HepG2 (cell line): Measurements from ENCODE around the gene STAT6. TPM values are rescaled to one million over a fixed set of nuclear protein-coding genes. Genes with fewer than 3 reads are reported as not detected.
A peak's percentile ranks its signal among the peaks of the same experiment; 100 is the strongest.

Source experiments
- GFI1 ChIP-seq: sonication (generic); formaldehyde crosslinking; IDR thresholded peaks from 2 replicates; pipeline ENCODE4 v1.5.0; 2020; ENCODE audit warnings: missing genetic modification reagents, mild to moderate bottlenecking, borderline replicate concordance
- HDAC2 ChIP-seq: sonication (generic); formaldehyde crosslinking; IDR thresholded peaks from 2 replicates; pipeline ENCODE4 v1.4.0; 2020; ENCODE audit warnings: missing genetic modification reagents
- ISL2 ChIP-seq: sonication (generic); formaldehyde crosslinking; IDR thresholded peaks from 2 replicates; pipeline ENCODE4 v1.5.0; 2020; ENCODE audit warnings: missing genetic modification reagents
- MAZ ChIP-seq, 2 experiments: sonication (generic) in 1 of 2; formaldehyde crosslinking in 1 of 2; IDR thresholded peaks; 2 replicates each; pipeline versions ENCODE4 v1.5.0 to v1.6.1; 2012 to 2020; ENCODE audit warnings: low read depth in 2 of 2, mild to moderate bottlenecking in 2 of 2, borderline replicate concordance in 1 of 2, improper control_type of control experiment in 1 of 2, low read length in 1 of 2, missing genetic modification reagents in 1 of 2, moderate library complexity in 1 of 2
- MED1 ChIP-seq: sonication (generic); formaldehyde crosslinking; IDR thresholded peaks from 2 replicates; pipeline ENCODE4 v1.4.0; 2020; ENCODE audit warnings: missing genetic modification reagents
- MIER3 ChIP-seq: IDR thresholded peaks from 2 replicates; pipeline ENCODE4 v1.6.1; 2016; ENCODE audit warnings: missing compliant biosample characterization, borderline replicate concordance
- PAX8 ChIP-seq: sonication (generic); formaldehyde crosslinking; IDR thresholded peaks from 2 replicates; pipeline ENCODE4 v1.8.0; 2022; ENCODE audit warnings: mild to moderate bottlenecking, missing genetic modification reagents, borderline replicate concordance
- SP5 ChIP-seq: IDR thresholded peaks from 2 replicates; pipeline ENCODE4 v1.6.1; 2016; ENCODE audit warnings: low read depth, borderline replicate concordance
- ZNF670 ChIP-seq: sonication (generic); formaldehyde crosslinking; IDR thresholded peaks from 2 replicates; pipeline ENCODE4 v1.8.0; 2022; ENCODE audit warnings: mild to moderate bottlenecking, missing genetic modification reagents, borderline replicate concordance
- ZNF788 ChIP-seq: sonication (generic); formaldehyde crosslinking; IDR thresholded peaks from 2 replicates; pipeline ENCODE4 v1.5.0; 2020; ENCODE audit warnings: mild to moderate bottlenecking, missing genetic modification reagents, borderline replicate concordance
- ZNF879 ChIP-seq: sonication (generic); formaldehyde crosslinking; IDR thresholded peaks from 2 replicates; pipeline ENCODE4 v1.8.1; 2023; ENCODE audit warnings: missing genetic modification reagents
- polyA plus RNA-seq, 8 experiments: library from polyadenylated mRNA; depleted of rRNA in 3 of 8; stranded (reverse) in 7 of 8; unstranded in 1 of 8; fragments of >200 nt; fragmentation: Illumina TruSeq in 4 of 8; extraction: Trizol in 4 of 8; gene quantifications; 2 replicates each; pipeline versions ENCODE4 v1.2.1 to v1.2.3, GENCODE V29; 2011 to 2016; ENCODE audit warnings: low read depth in 4 of 8, missing spikeins in 1 of 8, mixed read lengths in 1 of 8; ENCODE audit not compliant: insufficient read depth in 1 of 8
- total RNA-seq, 5 experiments: library from RNA; depleted of rRNA; stranded (reverse); fragments of >200 nt; fragmentation: Illumina TruSeq; extraction: Trizol; gene quantifications; 2 replicates each; pipeline ENCODE4 v1.2.3, GENCODE V29; 2016; ENCODE audit warnings: low read depth in 1 of 5
- TF ChIP-seq, protein P1 (sequence below): IDR thresholded peaks from 2 replicates; pipeline ENCODE4 v1.6.1; 2016; ENCODE audit warnings: low read depth, missing genetic modification reagents, missing compliant biosample characterization
- TF ChIP-seq, protein P2 (sequence below): IDR thresholded peaks from 2 replicates; pipeline ENCODE4 v1.6.1; 2018; ENCODE audit warnings: missing genetic modification reagents, mild to moderate bottlenecking, missing compliant biosample characterization
- TF ChIP-seq, protein P3 (sequence below): sonication (generic); formaldehyde crosslinking; IDR thresholded peaks from 2 replicates; pipeline ENCODE4 v1.5.1; 2020; ENCODE audit warnings: mild to moderate bottlenecking, missing genetic modification reagents, moderate library complexity

The STAT6 gene
- total and polyA plus RNA-seq, 2 of the 13 experiments (the other 11 are each of a cell fraction or from before 2014, with no cell fraction given), result 28.0 to 62.2 TPM

- no peak for TF ChIP-seq MAZ (IDR thresholded peaks at IDR 0.05; ENCODE audit: borderline replicate concordance, low read depth, low read length)
- peak; percentile 49; the same call in 1 of the 2 replicates for TF ChIP-seq MAZ (CRISPR knock-in tag; IDR thresholded peaks at IDR 0.05; ENCODE audit: low read depth)
- TF ChIP-seq ZNF879 (CRISPR knock-in tag), result no peak
- 0 out of 2 replicates have a peak, but pooled peaks have one; percentile 67 for TF ChIP-seq ZNF788 (CRISPR knock-in tag)
- no peak for TF ChIP-seq PAX8 (CRISPR knock-in tag)
- TF ChIP-seq, protein P1, sequence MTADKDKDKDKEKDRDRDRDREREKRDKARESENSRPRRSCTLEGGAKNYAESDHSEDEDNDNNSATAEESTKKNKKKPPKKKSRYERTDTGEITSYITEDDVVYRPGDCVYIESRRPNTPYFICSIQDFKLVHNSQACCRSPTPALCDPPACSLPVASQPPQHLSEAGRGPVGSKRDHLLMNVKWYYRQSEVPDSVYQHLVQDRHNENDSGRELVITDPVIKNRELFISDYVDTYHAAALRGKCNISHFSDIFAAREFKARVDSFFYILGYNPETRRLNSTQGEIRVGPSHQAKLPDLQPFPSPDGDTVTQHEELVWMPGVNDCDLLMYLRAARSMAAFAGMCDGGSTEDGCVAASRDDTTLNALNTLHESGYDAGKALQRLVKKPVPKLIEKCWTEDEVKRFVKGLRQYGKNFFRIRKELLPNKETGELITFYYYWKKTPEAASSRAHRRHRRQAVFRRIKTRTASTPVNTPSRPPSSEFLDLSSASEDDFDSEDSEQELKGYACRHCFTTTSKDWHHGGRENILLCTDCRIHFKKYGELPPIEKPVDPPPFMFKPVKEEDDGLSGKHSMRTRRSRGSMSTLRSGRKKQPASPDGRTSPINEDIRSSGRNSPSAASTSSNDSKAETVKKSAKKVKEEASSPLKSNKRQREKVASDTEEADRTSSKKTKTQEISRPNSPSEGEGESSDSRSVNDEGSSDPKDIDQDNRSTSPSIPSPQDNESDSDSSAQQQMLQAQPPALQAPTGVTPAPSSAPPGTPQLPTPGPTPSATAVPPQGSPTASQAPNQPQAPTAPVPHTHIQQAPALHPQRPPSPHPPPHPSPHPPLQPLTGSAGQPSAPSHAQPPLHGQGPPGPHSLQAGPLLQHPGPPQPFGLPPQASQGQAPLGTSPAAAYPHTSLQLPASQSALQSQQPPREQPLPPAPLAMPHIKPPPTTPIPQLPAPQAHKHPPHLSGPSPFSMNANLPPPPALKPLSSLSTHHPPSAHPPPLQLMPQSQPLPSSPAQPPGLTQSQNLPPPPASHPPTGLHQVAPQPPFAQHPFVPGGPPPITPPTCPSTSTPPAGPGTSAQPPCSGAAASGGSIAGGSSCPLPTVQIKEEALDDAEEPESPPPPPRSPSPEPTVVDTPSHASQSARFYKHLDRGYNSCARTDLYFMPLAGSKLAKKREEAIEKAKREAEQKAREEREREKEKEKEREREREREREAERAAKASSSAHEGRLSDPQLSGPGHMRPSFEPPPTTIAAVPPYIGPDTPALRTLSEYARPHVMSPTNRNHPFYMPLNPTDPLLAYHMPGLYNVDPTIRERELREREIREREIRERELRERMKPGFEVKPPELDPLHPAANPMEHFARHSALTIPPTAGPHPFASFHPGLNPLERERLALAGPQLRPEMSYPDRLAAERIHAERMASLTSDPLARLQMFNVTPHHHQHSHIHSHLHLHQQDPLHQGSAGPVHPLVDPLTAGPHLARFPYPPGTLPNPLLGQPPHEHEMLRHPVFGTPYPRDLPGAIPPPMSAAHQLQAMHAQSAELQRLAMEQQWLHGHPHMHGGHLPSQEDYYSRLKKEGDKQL (CRISPR knock-in tag), result peak; percentile 73
- TF ChIP-seq SP5 (CRISPR knock-in tag), result peak; percentile 46; the same call in 1 of the 2 replicates
- TF ChIP-seq, protein P2, sequence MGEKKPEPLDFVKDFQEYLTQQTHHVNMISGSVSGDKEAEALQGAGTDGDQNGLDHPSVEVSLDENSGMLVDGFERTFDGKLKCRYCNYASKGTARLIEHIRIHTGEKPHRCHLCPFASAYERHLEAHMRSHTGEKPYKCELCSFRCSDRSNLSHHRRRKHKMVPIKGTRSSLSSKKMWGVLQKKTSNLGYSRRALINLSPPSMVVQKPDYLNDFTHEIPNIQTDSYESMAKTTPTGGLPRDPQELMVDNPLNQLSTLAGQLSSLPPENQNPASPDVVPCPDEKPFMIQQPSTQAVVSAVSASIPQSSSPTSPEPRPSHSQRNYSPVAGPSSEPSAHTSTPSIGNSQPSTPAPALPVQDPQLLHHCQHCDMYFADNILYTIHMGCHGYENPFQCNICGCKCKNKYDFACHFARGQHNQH (CRISPR knock-in tag), result peak; percentile 60; the same call in 1 of the 2 replicates
- TF ChIP-seq HDAC2, result peak; percentile 82
- TF ChIP-seq, protein P3, sequence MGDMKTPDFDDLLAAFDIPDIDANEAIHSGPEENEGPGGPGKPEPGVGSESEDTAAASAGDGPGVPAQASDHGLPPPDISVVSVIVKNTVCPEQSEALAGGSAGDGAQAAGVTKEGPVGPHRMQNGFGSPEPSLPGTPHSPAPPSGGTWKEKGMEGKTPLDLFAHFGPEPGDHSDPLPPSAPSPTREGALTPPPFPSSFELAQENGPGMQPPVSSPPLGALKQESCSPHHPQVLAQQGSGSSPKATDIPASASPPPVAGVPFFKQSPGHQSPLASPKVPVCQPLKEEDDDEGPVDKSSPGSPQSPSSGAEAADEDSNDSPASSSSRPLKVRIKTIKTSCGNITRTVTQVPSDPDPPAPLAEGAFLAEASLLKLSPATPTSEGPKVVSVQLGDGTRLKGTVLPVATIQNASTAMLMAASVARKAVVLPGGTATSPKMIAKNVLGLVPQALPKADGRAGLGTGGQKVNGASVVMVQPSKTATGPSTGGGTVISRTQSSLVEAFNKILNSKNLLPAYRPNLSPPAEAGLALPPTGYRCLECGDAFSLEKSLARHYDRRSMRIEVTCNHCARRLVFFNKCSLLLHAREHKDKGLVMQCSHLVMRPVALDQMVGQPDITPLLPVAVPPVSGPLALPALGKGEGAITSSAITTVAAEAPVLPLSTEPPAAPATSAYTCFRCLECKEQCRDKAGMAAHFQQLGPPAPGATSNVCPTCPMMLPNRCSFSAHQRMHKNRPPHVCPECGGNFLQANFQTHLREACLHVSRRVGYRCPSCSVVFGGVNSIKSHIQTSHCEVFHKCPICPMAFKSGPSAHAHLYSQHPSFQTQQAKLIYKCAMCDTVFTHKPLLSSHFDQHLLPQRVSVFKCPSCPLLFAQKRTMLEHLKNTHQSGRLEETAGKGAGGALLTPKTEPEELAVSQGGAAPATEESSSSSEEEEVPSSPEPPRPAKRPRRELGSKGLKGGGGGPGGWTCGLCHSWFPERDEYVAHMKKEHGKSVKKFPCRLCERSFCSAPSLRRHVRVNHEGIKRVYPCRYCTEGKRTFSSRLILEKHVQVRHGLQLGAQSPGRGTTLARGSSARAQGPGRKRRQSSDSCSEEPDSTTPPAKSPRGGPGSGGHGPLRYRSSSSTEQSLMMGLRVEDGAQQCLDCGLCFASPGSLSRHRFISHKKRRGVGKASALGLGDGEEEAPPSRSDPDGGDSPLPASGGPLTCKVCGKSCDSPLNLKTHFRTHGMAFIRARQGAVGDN (CRISPR knock-in tag), result peak; percentile 74
- TF ChIP-seq MIER3 (CRISPR knock-in tag), result 0 out of 2 replicates have a peak, but pooled peaks have one; percentile 52
- TF ChIP-seq ISL2 (CRISPR knock-in tag), result peak; percentile 77
- TF ChIP-seq ZNF670, result no peak
- peak; percentile 77 for TF ChIP-seq MED1 (CRISPR knock-in tag)
- peak; percentile 97 for TF ChIP-seq GFI1 (CRISPR knock-in tag)
Measured at GRCh38 chr12:57148469-57149244, 37.5 kb upstream of the STAT6 start (continued).
